KMS-11 (cell line): ENCODE data around the gene MAML3.

Experiments
- H2AFZ ChIP-seq: fragments of 200-600 bp; sonication (generic); 2 replicates; pipeline ENCODE4 v1.6.1; 2016; ENCODE audit warnings: antibody characterized with exemption, mixed run types, low read depth
- H3K27ac ChIP-seq: fragments of 200-600 bp; sonication (generic); 2 replicates; pipeline ENCODE4 v1.6.1; 2016; ENCODE audit warnings: mild to moderate bottlenecking, mixed run types
- H3K27me3 ChIP-seq: fragments of 200-600 bp; sonication (generic); 2 replicates; pipeline ENCODE4 v1.6.1; 2017; ENCODE audit warnings: mild to moderate bottlenecking, low read depth, mixed run types, moderate library complexity; ENCODE audit not compliant: insufficient read depth
- H3K36me3 ChIP-seq: fragments of 200-600 bp; sonication (generic); 2 replicates; pipeline ENCODE4 v1.6.1; 2017; ENCODE audit warnings: mild to moderate bottlenecking, mixed run types; ENCODE audit not compliant: insufficient read depth
- H3K4me1 ChIP-seq: fragments of 200-600 bp; sonication (generic); 2 replicates; pipeline ENCODE4 v1.6.1; 2016; ENCODE audit warnings: mild to moderate bottlenecking, low read depth, mixed run types; ENCODE audit not compliant: poor library complexity, severe bottlenecking
- H3K4me2 ChIP-seq: fragments of 200-600 bp; sonication (generic); 2 replicates; pipeline ENCODE4 v1.7.0; 2016; ENCODE audit warnings: mild to moderate bottlenecking, mixed run types
- H3K4me3 ChIP-seq: fragments of 200-600 bp; sonication (generic); IDR thresholded peaks from 2 replicates; pipeline ENCODE4 v1.6.1; 2017; ENCODE audit warnings: low read depth, low read length, mixed read lengths; ENCODE audit not compliant: insufficient read depth
- H3K79me2 ChIP-seq: fragments of 200-600 bp; sonication (generic); 2 replicates; pipeline ENCODE4 v1.6.1; 2016; ENCODE audit warnings: low read depth, mixed run types; ENCODE audit not compliant: insufficient read depth
- H3K9ac ChIP-seq: fragments of 200-600 bp; sonication (generic); 2 replicates; pipeline ENCODE4 v1.6.1; 2016; ENCODE audit warnings: mild to moderate bottlenecking, mixed run types
- H4K20me1 ChIP-seq: fragments of 200-600 bp; sonication (generic); 2 replicates; pipeline ENCODE4 v1.6.1; 2016; ENCODE audit warnings: mild to moderate bottlenecking, mixed run types; ENCODE audit not compliant: insufficient read depth
- CTCF ChIP-seq: fragments of 200-600 bp; sonication (generic); conservative IDR thresholded peaks from 2 replicates; pipeline ENCODE4 v1.6.1; 2017; ENCODE audit warnings: low read depth, mild to moderate bottlenecking, antibody characterized with exemption, low read length, moderate library complexity, mixed read lengths

MAML3 gene

GRCh38 chr4:140108713-140109230 is 45.2 kb downstream of the MAML3 start:
- no peak for TF ChIP-seq CTCF
- no peak overlapping the region for H3K4me2 ChIP-seq
- H3K4me1 ChIP-seq: no peaks in the 10 kb centered on the region
- H4K20me1 ChIP-seq: no peaks in the 10 kb centered on the region
- no peaks in the 10 kb centered on the region for H3K36me3 ChIP-seq
- H3K27ac ChIP-seq: no peak overlapping the region
- no peak overlapping the region for H3K9ac ChIP-seq
- H3K27me3 ChIP-seq: no peaks in the 10 kb centered on the region
- H3K79me2 ChIP-seq: no peaks in the 10 kb centered on the region
- no peak overlapping the region for H3K4me3 ChIP-seq
- no peak overlapping the region for H2AFZ ChIP-seq

DNA sequence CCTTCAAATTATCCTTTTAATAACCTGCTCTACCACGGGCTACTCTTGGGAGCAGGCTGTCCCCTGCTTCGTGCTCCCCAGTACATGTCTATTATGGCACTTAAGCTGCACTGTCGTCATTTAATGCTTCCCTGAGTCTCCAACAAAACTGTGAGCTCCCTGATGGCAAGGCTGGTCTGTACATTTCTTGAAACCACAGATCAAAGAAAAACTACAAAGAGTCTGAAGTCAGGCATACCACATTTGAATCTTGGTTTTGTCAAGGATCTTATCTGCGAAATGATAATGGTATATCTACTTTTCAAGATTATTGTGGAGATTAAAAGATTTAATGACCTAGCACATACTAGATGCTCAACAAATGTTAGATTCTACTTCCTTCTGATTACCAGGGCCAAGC is 45.7 kb downstream of the MAML3 start:
- H3K9ac ChIP-seq: no peak overlapping the region
- H3K27me3 ChIP-seq: no peaks in the 10 kb centered on the region
- H2AFZ ChIP-seq: no peak overlapping the region
- H3K4me2 ChIP-seq: no peak overlapping the region
- no peak for TF ChIP-seq CTCF
- no peak overlapping the region for H3K27ac ChIP-seq
- H3K79me2 ChIP-seq: no peaks in the 10 kb centered on the region
- H3K36me3 ChIP-seq: no peaks in the 10 kb centered on the region
- H4K20me1 ChIP-seq: no peaks in the 10 kb centered on the region
- no peaks in the 10 kb centered on the region for H3K4me1 ChIP-seq
- H3K4me3 ChIP-seq: no peak overlapping the region

- no peak overlapping the region for H3K9ac ChIP-seq
- no peak overlapping the region for H3K27ac ChIP-seq
Measured at GRCh38 chr4:140106289-140106844, 47.6 kb downstream of the MAML3 start.

GRCh38 chr4:140105436-140105835 is 48.5 kb downstream of the MAML3 start:
- H3K27me3 ChIP-seq: no peaks in the 10 kb centered on the region
- H2AFZ ChIP-seq: no peak overlapping the region
- no peak overlapping the region for H3K27ac ChIP-seq
- no peak overlapping the region for H3K4me3 ChIP-seq
- no peak for TF ChIP-seq CTCF
- H3K4me2 ChIP-seq: no peak overlapping the region
- H3K9ac ChIP-seq: no peak overlapping the region
- no peaks in the 10 kb centered on the region for H4K20me1 ChIP-seq
- H3K4me1 ChIP-seq: no peaks in the 10 kb centered on the region
- H3K36me3 ChIP-seq: no peaks in the 10 kb centered on the region
- H3K79me2 ChIP-seq: no peaks in the 10 kb centered on the region

More at GRCh38 chr4:140106289-140106844, 47.6 kb downstream of the MAML3 start:
- H3K79me2 ChIP-seq: no peaks in the 10 kb centered on the region
- no peak overlapping the region for H3K4me2 ChIP-seq
- H2AFZ ChIP-seq: no peak overlapping the region
- no peak for TF ChIP-seq CTCF
- H3K36me3 ChIP-seq: no peaks in the 10 kb centered on the region
- H3K27me3 ChIP-seq: no peaks in the 10 kb centered on the region
- H4K20me1 ChIP-seq: no peaks in the 10 kb centered on the region
- no peaks in the 10 kb centered on the region for H3K4me1 ChIP-seq
- H3K4me3 ChIP-seq: no peak overlapping the region
